Astrocyte (in vitro differentiated cells and primary cell): ENCODE data around the gene PTGFRN. TPM values are rescaled to one million over a fixed set of nuclear protein-coding genes. Genes with fewer than 3 reads are reported as not detected.

Experiments
- DNase-seq: peaks from one replicate; pipeline ENCODE4 v3.0.0-alpha.2; 2010; ENCODE audit warnings: low read depth
- FAIRE-seq: peaks from 2 replicates; lab custom pipeline; 2011; peaks lifted over from hg19 to GRCh38; lab: Jason Lieb, UNC
- H2AFZ ChIP-seq: 2 replicates; pipeline ENCODE4 v1.6.0; 2012; ENCODE audit warnings: low read depth, low read length, inconsistent platforms
- H3K27ac ChIP-seq: 2 replicates; pipeline ENCODE4 v1.5.1; 2011; ENCODE audit warnings: low read depth, low read length, inconsistent platforms
- H3K27me3 ChIP-seq: 2 replicates; pipeline ENCODE4 v1.6.0; 2011; ENCODE audit warnings: low read length, inconsistent platforms; ENCODE audit not compliant: insufficient read depth
- H3K36me3 ChIP-seq: 2 replicates; pipeline ENCODE4 v1.5.1; 2011; ENCODE audit warnings: low read length, inconsistent platforms; ENCODE audit not compliant: insufficient read depth
- H3K4me1 ChIP-seq: 2 replicates; pipeline ENCODE4 v1.5.1; 2011; ENCODE audit warnings: low read length, inconsistent platforms; ENCODE audit not compliant: insufficient read depth
- H3K4me2 ChIP-seq: 2 replicates; pipeline ENCODE4 v1.6.0; 2012; ENCODE audit warnings: low read length, inconsistent platforms
- H3K4me3 ChIP-seq: 2 replicates; pipeline ENCODE4 v1.5.1; 2011; ENCODE audit warnings: low read depth, mild to moderate bottlenecking, low read length, inconsistent platforms; ENCODE audit not compliant: insufficient read depth
- H3K79me2 ChIP-seq: 2 replicates; pipeline ENCODE4 v1.6.0; 2012; ENCODE audit warnings: mild to moderate bottlenecking, low read length, inconsistent platforms; ENCODE audit not compliant: insufficient read depth
- H3K9ac ChIP-seq: 2 replicates; pipeline ENCODE4 v1.6.0; 2012; ENCODE audit warnings: mild to moderate bottlenecking, low read length, inconsistent platforms
- H3K9me3 ChIP-seq: 2 replicates; pipeline ENCODE4 v1.5.1; 2012; ENCODE audit warnings: low read depth, mild to moderate bottlenecking, low read length, inconsistent platforms; ENCODE audit not compliant: insufficient read depth
- H4K20me1 ChIP-seq: 2 replicates; pipeline ENCODE4 v1.6.0; 2012; ENCODE audit warnings: low read length, inconsistent platforms; ENCODE audit not compliant: insufficient read depth
- H3K27ac Mint-ChIP-seq: one replicate; pipeline ENCODE4 v1.8.0; 2021; ENCODE audit warnings: mild to moderate bottlenecking, mixed read lengths; ENCODE audit not compliant: unreplicated experiment
- H3K27me3 Mint-ChIP-seq: one replicate; pipeline ENCODE4 v1.8.0; 2021; ENCODE audit warnings: low read depth, mixed read lengths; ENCODE audit not compliant: unreplicated experiment
- H3K36me3 Mint-ChIP-seq: one replicate; pipeline ENCODE4 v1.8.0; 2021; ENCODE audit warnings: low read depth, mixed read lengths; ENCODE audit not compliant: unreplicated experiment
- H3K4me1 Mint-ChIP-seq: one replicate; pipeline ENCODE4 v1.8.0; 2021; ENCODE audit warnings: low read depth, mixed read lengths; ENCODE audit not compliant: unreplicated experiment
- H3K4me3 Mint-ChIP-seq: one replicate; pipeline ENCODE4 v1.8.0; 2021; ENCODE audit warnings: mild to moderate bottlenecking, moderate library complexity, mixed read lengths; ENCODE audit not compliant: unreplicated experiment
- H3K9me3 Mint-ChIP-seq: one replicate; pipeline ENCODE4 v1.8.0; 2021; ENCODE audit warnings: mild to moderate bottlenecking, mixed read lengths; ENCODE audit not compliant: unreplicated experiment
- CTCF ChIP-seq: IDR thresholded peaks from 2 replicates; pipeline ENCODE4 v1.5.1; 2011; ENCODE audit warnings: low read depth, mild to moderate bottlenecking, inconsistent platforms, low read length, moderate library complexity; ENCODE audit not compliant: insufficient read depth
- EZH2 ChIP-seq: IDR thresholded peaks from 2 replicates; pipeline ENCODE4 v1.6.1; 2012; ENCODE audit warnings: mild to moderate bottlenecking, low read length, inconsistent platforms; ENCODE audit not compliant: insufficient read depth
- total RNA-seq: library from RNA; stranded (reverse); gene quantifications from 2 replicates; pipeline ENCODE4 v1.2.1, GENCODE V29; 2021

PTGFRN gene
- total RNA-seq, 1 donor from 2014 or later = 157 TPM

GRCh38 chr1:116956378-116956777, 46.7 kb downstream of the PTGFRN start:
- Mint-ChIP-seq H3K4me1 (peaks cover 6% of the 10 kb centered on the region), H3K4me3 (no peak overlapping the region), H3K36me3 (peaks cover 16% of the 10 kb centered on the region), H3K27ac (no peak overlapping the region), H3K27me3 (no peaks in the 10 kb centered on the region), H3K9me3 (peaks cover 4% of the 10 kb centered on the region)
- no peaks in the 10 kb centered on the region for H3K36me3 ChIP-seq
- FAIRE-seq (no peak), DNase-seq (no peak)
- H3K4me1 ChIP-seq = peaks cover 5% of the 10 kb centered on the region
- no peak overlapping the region for H3K4me2 ChIP-seq
- H3K27me3 ChIP-seq = no peaks in the 10 kb centered on the region
- peaks cover 4% of the 10 kb centered on the region for H3K79me2 ChIP-seq
- no peak for TF ChIP-seq CTCF
- H3K4me3 ChIP-seq = no peak overlapping the region
- H3K9ac ChIP-seq = no peak overlapping the region
- H4K20me1 ChIP-seq = no peaks in the 10 kb centered on the region
- no peak overlapping the region for H3K27ac ChIP-seq
- no peaks in the 10 kb centered on the region for H3K9me3 ChIP-seq
- H2AFZ ChIP-seq = no peak overlapping the region

GRCh38 chr1:116957646-116958045, 47.9 kb downstream of the PTGFRN start:
- no peaks in the 10 kb centered on the region for H3K27me3 ChIP-seq
- Mint-ChIP-seq H3K36me3 (peaks cover 12% of the 10 kb centered on the region), H3K27ac (no peak overlapping the region), H3K9me3 (peaks cover 4% of the 10 kb centered on the region), H3K4me3 (no peak overlapping the region), H3K27me3 (no peaks in the 10 kb centered on the region), H3K4me1 (peaks cover 2% of the 10 kb centered on the region)
- no peak overlapping the region for H3K4me2 ChIP-seq
- FAIRE-seq (no peak), DNase-seq (no peak)
- H3K79me2 ChIP-seq = peaks cover 4% of the 10 kb centered on the region
- H3K36me3 ChIP-seq = no peaks in the 10 kb centered on the region
- no peak overlapping the region for H2AFZ ChIP-seq
- H3K9me3 ChIP-seq = no peaks in the 10 kb centered on the region
- TF ChIP-seq CTCF (no peak), EZH2 (no peak)
- H3K4me3 ChIP-seq = no peak overlapping the region
- H3K9ac ChIP-seq = no peak overlapping the region
- no peaks in the 10 kb centered on the region for H3K4me1 ChIP-seq
- no peaks in the 10 kb centered on the region for H4K20me1 ChIP-seq
- H3K27ac ChIP-seq = no peak overlapping the region

GRCh38 chr1:116958110-116958509, 48.4 kb downstream of the PTGFRN start:
- H3K36me3 Mint-ChIP-seq = peaks cover 12% of the 10 kb centered on the region
- H3K27ac Mint-ChIP-seq = no peak overlapping the region
- DNase-seq (no peak), FAIRE-seq (no peak)
- Histone ChIP-seq H3K9me3 (no peaks in the 10 kb centered on the region), H3K9ac (no peak overlapping the region), H3K4me3 (no peak overlapping the region), H3K27ac (no peak overlapping the region), H3K27me3 (no peaks in the 10 kb centered on the region), H4K20me1 (no peaks in the 10 kb centered on the region), H3K4me1 (no peaks in the 10 kb centered on the region), H3K36me3 (peaks cover 2% of the 10 kb centered on the region), H3K4me2 (no peak overlapping the region), H2AFZ (no peak overlapping the region), H3K79me2 (peaks cover 4% of the 10 kb centered on the region)
- no peak overlapping the region for H3K4me3 Mint-ChIP-seq
- no peaks in the 10 kb centered on the region for H3K27me3 Mint-ChIP-seq
- TF ChIP-seq EZH2 = no peak
- TF ChIP-seq CTCF = no peak
- peaks cover 2% of the 10 kb centered on the region for H3K4me1 Mint-ChIP-seq
- peaks cover 4% of the 10 kb centered on the region for H3K9me3 Mint-ChIP-seq
